K562 (cell line): ENCODE data around the gene INVS. TPM values are rescaled to one million over a fixed set of nuclear protein-coding genes. Genes with fewer than 3 reads are reported as not detected.
A peak's percentile ranks its signal among the peaks of the same experiment; 100 is the strongest.
"Not testable (repeated sequence)": the region's sequence is repeated elsewhere in the genome, so short reads cannot be mapped to it uniquely, and the experiment has no call there.

Experiments
- ATAC-seq: fragments of 200-7000 bp; cut with Tn5 transposase; 3 replicates; pipeline ENCODE4 v1.9.1; 2020; ENCODE audit warnings: moderate library complexity
- BruUV-seq: library from RNA; stranded (reverse); fragments of 400-500 nt; replicated peaks from 2 replicates; lab custom pipeline; 2021; lab: Mats Ljungman, UMichigan
- CTCF ChIA-PET: fragments of 300-600 bp; formaldehyde crosslinking; extraction: SDS; loops from one replicate; lab custom pipeline; 2021; ENCODE audit warnings: low intra/inter-chr PET ratio; lab: Yijun Ruan, JAX
- POLR2A ChIA-PET: fragments of 300-600, 350-650 bp; sonication (Branson Sonifier 250); formaldehyde crosslinking; extraction: SDS; loops from one replicate; lab custom pipeline; 2021; ENCODE audit warnings: antibody characterized with exemption, inconsistent platforms; lab: Yijun Ruan, JAX
- DNase-seq, 4 experiments: peaks; one replicate each; pipeline versions ENCODE4 v3.0.0 to v3.0.0-alpha.2; 2011 to 2018; ENCODE audit warnings: low spot score in 3 of 4, mixed read lengths in 3 of 4; ENCODE audit errors: extremely low read depth in 1 of 4
- FAIRE-seq: peaks from 2 replicates; lab custom pipeline; 2011; peaks lifted over from hg19 to GRCh38; lab: Jason Lieb, UNC
- H2AFZ ChIP-seq: 2 replicates; pipeline ENCODE4 v1.6.0; 2011; ENCODE audit warnings: low read depth, low read length, control low read depth, inconsistent platforms
- H3K27ac ChIP-seq: fragments of 200-600 bp; 3 replicates; pipeline ENCODE4 v1.8.0; 2011; ENCODE audit warnings: low read depth, mild to moderate bottlenecking, control low read depth, inconsistent platforms, low read length, moderate library complexity, mixed read lengths; ENCODE audit errors: extremely low read depth
- H3K27me3 ChIP-seq, 2 experiments: fragments of 300-600 bp in 1 of 2; 2 replicates in 1 of 2; 3 replicates in 1 of 2; pipeline versions ENCODE4 v1.6.0 to v1.8.0; 2011; ENCODE audit warnings: inconsistent platforms in 2 of 2, low read length in 2 of 2, mild to moderate bottlenecking in 1 of 2, mixed read lengths in 1 of 2, moderate library complexity in 1 of 2; ENCODE audit not compliant: control insufficient read depth in 2 of 2, insufficient read depth in 2 of 2
- H3K36me3 ChIP-seq: fragments of 300-600 bp; 3 replicates; pipeline ENCODE4 v1.8.0; 2011; ENCODE audit warnings: mild to moderate bottlenecking, low read length, inconsistent platforms; ENCODE audit not compliant: control insufficient read depth, insufficient read depth
- H3K4me1 ChIP-seq, 2 experiments: fragments of 200-600 bp in 1 of 2; replicated peaks in 1 of 2; 2 replicates in 1 of 2; 3 replicates in 1 of 2; pipeline versions ENCODE4 v1.5.1 to v1.8.0; 2011; ENCODE audit warnings: inconsistent platforms in 2 of 2, low read length in 2 of 2, mild to moderate bottlenecking in 1 of 2, mixed read lengths in 1 of 2, moderate library complexity in 1 of 2; ENCODE audit not compliant: control insufficient read depth in 2 of 2, insufficient read depth in 2 of 2
- H3K4me2 ChIP-seq: 2 replicates; pipeline ENCODE4 v1.6.1; 2011; ENCODE audit warnings: low read length, control low read depth, inconsistent platforms, mixed read lengths; ENCODE audit not compliant: insufficient read depth
- H3K4me3 ChIP-seq: fragments of 200-600 bp; sonication (generic), shearing (Covaris generic); 2 replicates; pipeline ENCODE4 v1.5.1; 2016; ENCODE audit warnings: control low read depth, inconsistent platforms
- H3K79me2 ChIP-seq: fragments of 200-600 bp; 3 replicates; pipeline ENCODE4 v1.8.0; 2011; ENCODE audit warnings: low read length, inconsistent platforms; ENCODE audit not compliant: control insufficient read depth, insufficient read depth
- H3K9ac ChIP-seq, 2 experiments: 2 replicates each; pipeline versions ENCODE4 v1.6.0 to v1.6.1; 2011; ENCODE audit warnings: low read depth in 2 of 2, low read length in 2 of 2, control low read depth in 1 of 2, inconsistent platforms in 1 of 2, mild to moderate bottlenecking in 1 of 2, mixed read lengths in 1 of 2; ENCODE audit not compliant: insufficient read depth in 1 of 2
- H3K9me1 ChIP-seq: one replicate; pipeline ENCODE4 v1.6.0; 2011; ENCODE audit warnings: inconsistent platforms, mild to moderate bottlenecking, low read length, moderate library complexity; ENCODE audit not compliant: control insufficient read depth, insufficient read depth
- H3K9me3 ChIP-seq: replicated peaks from 2 replicates; pipeline ENCODE4 v1.5.1; 2011; ENCODE audit warnings: low read depth, low read length, inconsistent platforms; ENCODE audit not compliant: control insufficient read depth, insufficient read depth
- H4K20me1 ChIP-seq: replicated peaks from 2 replicates; pipeline ENCODE4 v1.6.1; 2011; ENCODE audit warnings: low read length, inconsistent platforms, mixed read lengths; ENCODE audit not compliant: control insufficient read depth, insufficient read depth
- HDAC3 ChIP-seq: fragments of 450-650 bp; IDR thresholded peaks from 2 replicates; pipeline ENCODE4 v1.6.1; 2018; ENCODE audit warnings: borderline replicate concordance, mild to moderate bottlenecking, moderate library complexity; ENCODE audit not compliant: partially characterized antibody
- RAD21 ChIP-seq, 2 experiments: fragments of 250-450 bp in 1 of 2; fragments of 450-650 bp in 1 of 2; sonication (Bioruptor Pico) in 1 of 2; formaldehyde crosslinking in 1 of 2; IDR thresholded peaks in 1 of 2; conservative IDR thresholded peaks in 1 of 2; 2 replicates each; pipeline versions ENCODE4 v1.4.0 to v1.8.0; 2020 to 2022; ENCODE audit warnings: mild to moderate bottlenecking in 2 of 2, moderate library complexity in 1 of 2
- SMC3 ChIP-seq: conservative IDR thresholded peaks from 2 replicates; pipeline ENCODE4 v1.6.1; 2011; ENCODE audit warnings: low read depth, low read length, improper control_type of control experiment; ENCODE audit not compliant: insufficient read depth
- ZNF277 ChIP-seq: fragments of 250-450 bp; sonication (Bioruptor Pico); IDR thresholded peaks from 2 replicates; pipeline ENCODE4 v1.8.0; 2022; ENCODE audit warnings: inconsistent platforms, mild to moderate bottlenecking, moderate library complexity, borderline replicate concordance
- ZNF583 ChIP-seq: fragments of 250-450 bp; sonication (Bioruptor Pico); IDR thresholded peaks from 2 replicates; pipeline ENCODE4 v1.4.0; 2020
- ZNF644 ChIP-seq: fragments of 200-800 bp; sonication (Bioruptor generic); IDR thresholded peaks from 2 replicates; pipeline ENCODE4 v1.6.1; 2016; ENCODE audit warnings: low read depth, missing genetic modification characterization, missing compliant biosample characterization
- WGBS: fragments of 100-300 bp; shearing (Covaris generic); methylation state at CpG from one replicate; pipeline ENCODE4 v1.1.6; 2016; ENCODE audit warnings: low coverage, mixed read lengths; ENCODE audit not compliant: insufficient coverage; ENCODE audit errors: missing lambda C conversion rate; 5-methylcytosine and 5-hydroxymethylcytosine counted together
- in situ Hi-C: fragments of 300-500 bp; cut with MboI; formaldehyde crosslinking; loops from 4 replicates; pipeline ENCODE4 v1.15.0; 2018; ENCODE audit warnings: inconsistent platforms, mixed read lengths
- intact Hi-C: fragments of 100-400 bp; cut with micrococcal nuclease; formaldehyde crosslinking; loops from 2 replicates; pipeline ENCODE4 v1.14.2; 2022
- polyA plus RNA-seq, 8 experiments: library from polyadenylated mRNA; depleted of rRNA in 4 of 8; stranded (reverse) in 5 of 8; unstranded in 3 of 8; fragments of >200 nt; fragmentation: Nextera tagmentation in 2 of 8; fragmentation: Illumina TruSeq in 1 of 8; extraction: Ambion mirVana in 2 of 8; extraction: Trizol in 1 of 8; gene quantifications; 2 replicates each; pipeline versions ENCODE4 v1.2.1 to v1.2.3, GENCODE V29; 2011 to 2014; ENCODE audit warnings: inconsistent platforms in 1 of 8, missing spikeins in 1 of 8
- total RNA-seq, 7 experiments: library from RNA; depleted of rRNA in 6 of 7; stranded (reverse); fragments of >200 nt in 6 of 7; fragmentation: Illumina TruSeq in 2 of 7; extraction: Trizol in 2 of 7; gene quantifications; 2 replicates each; pipeline versions ENCODE4 v1.2.1 to v1.2.3, GENCODE V29; 2011 to 2021; ENCODE audit warnings: low replicate concordance in 1 of 7
- TF ChIP-seq, protein P1 (sequence below), 3 experiments: IDR thresholded peaks in 2 of 3; conservative IDR thresholded peaks in 1 of 3; 2 replicates each; pipeline ENCODE4 v1.5.1; 2011 to 2012; ENCODE audit warnings: low read length in 3 of 3, mild to moderate bottlenecking in 3 of 3, control low read depth in 2 of 3, improper control_type of control experiment in 1 of 3, inconsistent platforms in 1 of 3, low read depth in 1 of 3, mixed read lengths in 1 of 3, moderate library complexity in 1 of 3; ENCODE audit not compliant: insufficient read depth in 2 of 3
- TF ChIP-seq, protein P2 (sequence below): sonication (generic); formaldehyde crosslinking; IDR thresholded peaks from 2 replicates; pipeline ENCODE4 v1.8.1; 2023; ENCODE audit warnings: mild to moderate bottlenecking, missing genetic modification reagents

Gene INVS
- total and polyA plus RNA-seq, 9 of the 15 experiments (the other 6 are each of a cell fraction or from before 2014, with no cell fraction given): 0.77 to 18.5 (median 10.0) TPM

DNA sequence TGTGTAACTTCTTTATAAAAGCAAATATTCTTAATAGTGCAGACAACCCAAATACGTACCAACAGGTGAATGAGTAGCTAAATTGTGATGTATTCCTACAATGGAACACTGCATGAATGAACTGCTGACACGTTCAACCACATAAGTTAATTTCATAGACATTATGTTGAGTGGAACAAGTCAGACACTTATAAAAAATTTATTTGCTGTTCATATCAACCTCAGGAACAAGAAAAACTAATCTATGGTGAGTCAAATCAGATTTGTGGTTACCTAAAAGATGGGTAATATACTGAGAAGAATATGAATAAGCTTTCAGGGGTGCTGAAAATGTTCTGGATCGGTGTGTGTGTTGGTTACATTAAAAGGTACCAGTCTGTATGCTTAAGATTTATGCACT, 35.7 kb downstream of the INVS start (continued):
- no peak for TF ChIP-seq ZNF277
- TF ChIP-seq ZNF644: no peak
- TF ChIP-seq HDAC3: no peak
- TF ChIP-seq ZNF583 (CRISPR knock-in tag): no peak
- no peak for TF ChIP-seq RAD21 (CRISPR knock-in tag; conservative IDR thresholded peaks at IDR 0.05 in 1 of 2, IDR thresholded peaks at IDR 0.05 in 1 of 2)

DNA sequence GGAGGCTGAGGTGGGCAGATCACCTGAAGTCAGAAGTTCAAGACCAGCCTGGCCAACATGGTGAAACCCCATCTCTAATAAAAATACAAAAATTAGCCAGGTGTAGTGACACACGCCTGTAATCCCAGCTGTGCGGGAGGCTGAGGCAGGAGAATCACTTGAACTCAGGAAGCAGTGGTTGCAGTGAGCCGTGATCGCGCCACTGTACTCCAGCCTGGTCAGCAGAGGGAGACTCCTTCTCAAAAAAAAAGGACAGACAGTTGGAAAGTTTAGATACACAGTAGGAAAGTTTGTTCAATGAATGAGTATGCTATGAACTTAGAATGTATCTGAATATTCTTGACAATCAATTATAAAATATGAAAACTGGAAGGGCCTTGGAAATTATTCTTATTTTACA, 37.8 kb downstream of the INVS start:
- H3K36me3 ChIP-seq, H3K9me3 ChIP-seq, BruUV-seq, POLR2A ChIA-PET, H3K9me1 ChIP-seq, H3K27me3 ChIP-seq, H3K27ac ChIP-seq, H4K20me1 ChIP-seq, H3K4me3 ChIP-seq, H3K4me2 ChIP-seq, H2AFZ ChIP-seq, H3K4me1 ChIP-seq, in situ Hi-C loops, H3K9ac ChIP-seq, H3K79me2 ChIP-seq: not testable (repeated sequence)
- intact Hi-C loops: loop anchor here (1.0 to 5.0 kb wide), 4 partner anchors 80 to 461 kb away; no protein-coding TSS in a partner anchor
- CTCF ChIA-PET: interaction anchor here (1.6 to 2.4 kb wide), 2 partner anchors 80 to 86 kb away, joined by 4 to 18 read pairs; no protein-coding TSS in a partner anchor
- DNase-seq: peak in 1 of 4 experiments; percentile 50
- WGBS: 46% methylated on average over 5 of the region's 5 CpGs
- FAIRE-seq: peak; percentile 78
- peak; percentile 87 for ATAC-seq
- TF ChIP-seq, protein P1, sequence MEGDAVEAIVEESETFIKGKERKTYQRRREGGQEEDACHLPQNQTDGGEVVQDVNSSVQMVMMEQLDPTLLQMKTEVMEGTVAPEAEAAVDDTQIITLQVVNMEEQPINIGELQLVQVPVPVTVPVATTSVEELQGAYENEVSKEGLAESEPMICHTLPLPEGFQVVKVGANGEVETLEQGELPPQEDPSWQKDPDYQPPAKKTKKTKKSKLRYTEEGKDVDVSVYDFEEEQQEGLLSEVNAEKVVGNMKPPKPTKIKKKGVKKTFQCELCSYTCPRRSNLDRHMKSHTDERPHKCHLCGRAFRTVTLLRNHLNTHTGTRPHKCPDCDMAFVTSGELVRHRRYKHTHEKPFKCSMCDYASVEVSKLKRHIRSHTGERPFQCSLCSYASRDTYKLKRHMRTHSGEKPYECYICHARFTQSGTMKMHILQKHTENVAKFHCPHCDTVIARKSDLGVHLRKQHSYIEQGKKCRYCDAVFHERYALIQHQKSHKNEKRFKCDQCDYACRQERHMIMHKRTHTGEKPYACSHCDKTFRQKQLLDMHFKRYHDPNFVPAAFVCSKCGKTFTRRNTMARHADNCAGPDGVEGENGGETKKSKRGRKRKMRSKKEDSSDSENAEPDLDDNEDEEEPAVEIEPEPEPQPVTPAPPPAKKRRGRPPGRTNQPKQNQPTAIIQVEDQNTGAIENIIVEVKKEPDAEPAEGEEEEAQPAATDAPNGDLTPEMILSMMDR (IDR thresholded peaks at IDR 0.05 in 2 of 3, conservative IDR thresholded peaks at IDR 0.05 in 1 of 3; ENCODE audit: insufficient read depth in 2 of 3, low read depth in 1 of 3, low read length in 3 of 3): peak; percentile 25 to 62 (median 57); a peak in 4 of 6 replicates
- TF ChIP-seq RAD21 (CRISPR knock-in tag; conservative IDR thresholded peaks at IDR 0.05 in 1 of 2, IDR thresholded peaks at IDR 0.05 in 1 of 2) (peak; percentile 59 to 70), SMC3 (0 out of 2 replicates have a peak, but pooled peaks have one; percentile 30)
- TF ChIP-seq, protein P2, sequence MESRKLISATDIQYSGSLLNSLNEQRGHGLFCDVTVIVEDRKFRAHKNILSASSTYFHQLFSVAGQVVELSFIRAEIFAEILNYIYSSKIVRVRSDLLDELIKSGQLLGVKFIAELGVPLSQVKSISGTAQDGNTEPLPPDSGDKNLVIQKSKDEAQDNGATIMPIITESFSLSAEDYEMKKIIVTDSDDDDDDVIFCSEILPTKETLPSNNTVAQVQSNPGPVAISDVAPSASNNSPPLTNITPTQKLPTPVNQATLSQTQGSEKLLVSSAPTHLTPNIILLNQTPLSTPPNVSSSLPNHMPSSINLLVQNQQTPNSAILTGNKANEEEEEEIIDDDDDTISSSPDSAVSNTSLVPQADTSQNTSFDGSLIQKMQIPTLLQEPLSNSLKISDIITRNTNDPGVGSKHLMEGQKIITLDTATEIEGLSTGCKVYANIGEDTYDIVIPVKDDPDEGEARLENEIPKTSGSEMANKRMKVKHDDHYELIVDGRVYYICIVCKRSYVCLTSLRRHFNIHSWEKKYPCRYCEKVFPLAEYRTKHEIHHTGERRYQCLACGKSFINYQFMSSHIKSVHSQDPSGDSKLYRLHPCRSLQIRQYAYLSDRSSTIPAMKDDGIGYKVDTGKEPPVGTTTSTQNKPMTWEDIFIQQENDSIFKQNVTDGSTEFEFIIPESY (CRISPR knock-in tag): peak; percentile 98
